HG03139 (cell line): ENCODE measurements around the gene PEAK1.

Source experiments
- ATAC-seq: cut with Tn5 transposase; IDR thresholded peaks from one replicate; pipeline ENCODE4 v1.9.1; 2021; ENCODE audit not compliant: unreplicated experiment

PEAK1 gene

GRCh38 chr15:77419836-77420609 lies at the start of gene PEAK1:
TSS of gene PEAK1 (minus strand) at chr15:77420104. CDS start at chr15:77181926, 238,178 bp downstream.
- peak; percentile 89 for ATAC-seq

- no peak for ATAC-seq
These were observed 49.0 kb upstream of the PEAK1 start for GRCh38 chr15:77468896-77469295.

- ATAC-seq: no peak
These were observed 46.6 kb upstream of the PEAK1 start for GRCh38 chr15:77466521-77466920.

GRCh38 chr15:77464129-77464865 lies 44.4 kb upstream of the PEAK1 start:
- ATAC-seq: no peak

- ATAC-seq: no peak
These were observed 41.6 kb upstream of the PEAK1 start for GRCh38 chr15:77461486-77461885.

- ATAC-seq: no peak
These were observed 39.1 kb upstream of the PEAK1 start for GRCh38 chr15:77459031-77459430.

- no peak for ATAC-seq
These were observed 38.0 kb upstream of the PEAK1 start for GRCh38 chr15:77457905-77458265.

- ATAC-seq: no peak
These were observed 37.4 kb upstream of the PEAK1 start for GRCh38 chr15:77457191-77457904.

GRCh38 chr15:77456746-77457145 lies 36.8 kb upstream of the PEAK1 start:
- no peak for ATAC-seq

GRCh38 chr15:77455696-77456321 lies 35.9 kb upstream of the PEAK1 start:
- no peak for ATAC-seq

GRCh38 chr15:77454951-77455350 lies 35.0 kb upstream of the PEAK1 start:
- ATAC-seq: no peak

GRCh38 chr15:77454265-77454664 lies 34.4 kb upstream of the PEAK1 start:
- no peak for ATAC-seq

- ATAC-seq: no peak
These were observed 27.0 kb upstream of the PEAK1 start for GRCh38 chr15:77446840-77447390.

GRCh38 chr15:77440378-77440999 lies 20.6 kb upstream of the PEAK1 start:
- no peak for ATAC-seq

GRCh38 chr15:77437264-77437663 lies 17.4 kb upstream of the PEAK1 start:
- ATAC-seq: no peak

GRCh38 chr15:77436822-77437221 lies 16.9 kb upstream of the PEAK1 start:
- no peak for ATAC-seq

GRCh38 chr15:77430652-77431051 lies 10.7 kb upstream of the PEAK1 start:
- no peak for ATAC-seq

- ATAC-seq: no peak
These were observed 10.3 kb upstream of the PEAK1 start for GRCh38 chr15:77430213-77430612.

- ATAC-seq: no peak
These were observed 7.0 kb upstream of the PEAK1 start for GRCh38 chr15:77426871-77427270.

- ATAC-seq: no peak
These were observed 6.5 kb upstream of the PEAK1 start for GRCh38 chr15:77426377-77426776.

GRCh38 chr15:77425104-77425503 lies 5.2 kb upstream of the PEAK1 start:
- ATAC-seq: no peak
